Measurements from ENCODE around the gene CFAP92. TPM values are rescaled to one million over a fixed set of nuclear protein-coding genes. Genes with fewer than 3 reads are reported as not detected.

CFAP92 gene
- total RNA-seq, 1 donor from 2014 or later: 1.6 TPM

GRCh38 chr3:128949158-128949557, 44.7 kb downstream of the CFAP92 start:
- Histone ChIP-seq H3K9ac (ENCODE audit: low read depth in 1 of 3, low read length in 3 of 3) (no peak overlapping the region), H3K36me3 (ENCODE audit: control insufficient read depth in 3 of 3, insufficient read depth in 3 of 3, low read length in 3 of 3) (no peaks in the 10 kb centered on the region), H3K9me3 (ENCODE audit: control insufficient read depth in 3 of 3, low read length in 3 of 3) (no peaks in the 10 kb centered on the region), H3K27ac (ENCODE audit: low read depth, low read length) (no peak overlapping the region), H3K4me3 (ENCODE audit: low read length in 3 of 3) (no peak overlapping the region), H3K27me3 (ENCODE audit: control insufficient read depth in 3 of 3, insufficient read depth in 3 of 3, low read length in 3 of 3) (no peaks in the 10 kb centered on the region), H3K4me1 (ENCODE audit: control insufficient read depth in 3 of 3, insufficient read depth in 3 of 3, low read length in 3 of 3) (no peaks in the 10 kb centered on the region)

GRCh38 chr3:128946411-128946810, 47.5 kb downstream of the CFAP92 start:
- Histone ChIP-seq H3K36me3 (ENCODE audit: control insufficient read depth in 3 of 3, insufficient read depth in 3 of 3, low read length in 3 of 3) (no peaks in the 10 kb centered on the region), H3K9ac (ENCODE audit: low read depth in 1 of 3, low read length in 3 of 3) (no peak overlapping the region), H3K27ac (ENCODE audit: low read depth, low read length) (no peak overlapping the region), H3K9me3 (ENCODE audit: control insufficient read depth in 3 of 3, low read length in 3 of 3) (no peaks in the 10 kb centered on the region), H3K4me1 (ENCODE audit: control insufficient read depth in 3 of 3, insufficient read depth in 3 of 3, low read length in 3 of 3) (no peaks in the 10 kb centered on the region), H3K27me3 (ENCODE audit: control insufficient read depth in 3 of 3, insufficient read depth in 3 of 3, low read length in 3 of 3) (no peaks in the 10 kb centered on the region), H3K4me3 (ENCODE audit: low read length in 3 of 3) (no peak overlapping the region)

- Histone ChIP-seq H3K36me3 (ENCODE audit: control insufficient read depth in 3 of 3, insufficient read depth in 3 of 3, low read length in 3 of 3) (no peaks in the 10 kb centered on the region), H3K27me3 (ENCODE audit: control insufficient read depth in 3 of 3, insufficient read depth in 3 of 3, low read length in 3 of 3) (no peaks in the 10 kb centered on the region), H3K4me3 (ENCODE audit: low read length in 3 of 3) (no peak overlapping the region), H3K9me3 (ENCODE audit: control insufficient read depth in 3 of 3, low read length in 3 of 3) (no peaks in the 10 kb centered on the region), H3K4me1 (ENCODE audit: control insufficient read depth in 3 of 3, insufficient read depth in 3 of 3, low read length in 3 of 3) (no peaks in the 10 kb centered on the region), H3K9ac (ENCODE audit: low read depth in 1 of 3, low read length in 3 of 3) (no peak overlapping the region), H3K27ac (ENCODE audit: low read depth, low read length) (no peak overlapping the region)
Observed at GRCh38 chr3:128945878-128946175, 48.0 kb downstream of the CFAP92 start.

- Histone ChIP-seq H3K9ac (ENCODE audit: low read depth in 1 of 3, low read length in 3 of 3) (no peak overlapping the region), H3K27ac (ENCODE audit: low read depth, low read length) (no peak overlapping the region), H3K27me3 (ENCODE audit: control insufficient read depth in 3 of 3, insufficient read depth in 3 of 3, low read length in 3 of 3) (no peaks in the 10 kb centered on the region), H3K4me3 (ENCODE audit: low read length in 3 of 3) (no peak overlapping the region), H3K9me3 (ENCODE audit: control insufficient read depth in 3 of 3, low read length in 3 of 3) (no peaks in the 10 kb centered on the region), H3K36me3 (ENCODE audit: control insufficient read depth in 3 of 3, insufficient read depth in 3 of 3, low read length in 3 of 3) (no peaks in the 10 kb centered on the region), H3K4me1 (ENCODE audit: control insufficient read depth in 3 of 3, insufficient read depth in 3 of 3, low read length in 3 of 3) (no peaks in the 10 kb centered on the region)
Observed at GRCh38 chr3:128945041-128945877, 48.6 kb downstream of the CFAP92 start.

GRCh38 chr3:128942161-128942952, 51.5 kb downstream of the CFAP92 start:
- H3K36me3 ChIP-seq (ENCODE audit: control insufficient read depth in 3 of 3, insufficient read depth in 3 of 3, low read length in 3 of 3): no peaks in the 10 kb centered on the region
- no peak overlapping the region for H3K27ac ChIP-seq (ENCODE audit: low read depth, low read length)
- H3K9me3 ChIP-seq (ENCODE audit: control insufficient read depth in 3 of 3, low read length in 3 of 3): no peaks in the 10 kb centered on the region
- H3K27me3 ChIP-seq (ENCODE audit: control insufficient read depth in 3 of 3, insufficient read depth in 3 of 3, low read length in 3 of 3): no peaks in the 10 kb centered on the region
- no peaks in the 10 kb centered on the region for H3K4me1 ChIP-seq (ENCODE audit: control insufficient read depth in 3 of 3, insufficient read depth in 3 of 3, low read length in 3 of 3)
- no peak overlapping the region for H3K9ac ChIP-seq (ENCODE audit: low read depth in 1 of 3, low read length in 3 of 3)
- no peak overlapping the region for H3K4me3 ChIP-seq (ENCODE audit: low read length in 3 of 3)

GRCh38 chr3:128940252-128940651, 53.6 kb downstream of the CFAP92 start:
- H3K27me3 ChIP-seq (ENCODE audit: control insufficient read depth in 3 of 3, insufficient read depth in 3 of 3, low read length in 3 of 3): peaks cover 0 to 3% (median 0%) of the 10 kb centered on the region in 3 donors
- no peak overlapping the region for H3K27ac ChIP-seq (ENCODE audit: low read depth, low read length)
- H3K9ac ChIP-seq (ENCODE audit: low read depth in 1 of 3, low read length in 3 of 3): no peak overlapping the region
- no peaks in the 10 kb centered on the region for H3K36me3 ChIP-seq (ENCODE audit: control insufficient read depth in 3 of 3, insufficient read depth in 3 of 3, low read length in 3 of 3)
- no peaks in the 10 kb centered on the region for H3K4me1 ChIP-seq (ENCODE audit: control insufficient read depth in 3 of 3, insufficient read depth in 3 of 3, low read length in 3 of 3)
- no peaks in the 10 kb centered on the region for H3K9me3 ChIP-seq (ENCODE audit: control insufficient read depth in 3 of 3, low read length in 3 of 3)
- no peak overlapping the region for H3K4me3 ChIP-seq (ENCODE audit: low read length in 3 of 3)

- no peaks in the 10 kb centered on the region for H3K36me3 ChIP-seq (ENCODE audit: control insufficient read depth in 3 of 3, insufficient read depth in 3 of 3, low read length in 3 of 3)
- no peaks in the 10 kb centered on the region for H3K9me3 ChIP-seq (ENCODE audit: control insufficient read depth in 3 of 3, low read length in 3 of 3)
- no peak overlapping the region for H3K27ac ChIP-seq (ENCODE audit: low read depth, low read length)
- no peak overlapping the region for H3K4me3 ChIP-seq (ENCODE audit: low read length in 3 of 3)
- H3K9ac ChIP-seq (ENCODE audit: low read depth in 1 of 3, low read length in 3 of 3): no peak overlapping the region
- H3K27me3 ChIP-seq (ENCODE audit: control insufficient read depth in 3 of 3, insufficient read depth in 3 of 3, low read length in 3 of 3): peaks cover 0 to 16% (median 16%) of the 10 kb centered on the region in 3 donors
- no peaks in the 10 kb centered on the region for H3K4me1 ChIP-seq (ENCODE audit: control insufficient read depth in 3 of 3, insufficient read depth in 3 of 3, low read length in 3 of 3)
Observed at GRCh38 chr3:128936341-128936740, 57.5 kb downstream of the CFAP92 start.

- Histone ChIP-seq H3K27me3 (ENCODE audit: control insufficient read depth in 3 of 3, insufficient read depth in 3 of 3, low read length in 3 of 3) (peaks cover 0 to 16% (median 16%) of the 10 kb centered on the region in 3 donors), H3K9ac (ENCODE audit: low read depth in 1 of 3, low read length in 3 of 3) (no peak overlapping the region), H3K4me3 (ENCODE audit: low read length in 3 of 3) (no peak overlapping the region), H3K36me3 (ENCODE audit: control insufficient read depth in 3 of 3, insufficient read depth in 3 of 3, low read length in 3 of 3) (no peaks in the 10 kb centered on the region), H3K9me3 (ENCODE audit: control insufficient read depth in 3 of 3, low read length in 3 of 3) (no peaks in the 10 kb centered on the region), H3K4me1 (ENCODE audit: control insufficient read depth in 3 of 3, insufficient read depth in 3 of 3, low read length in 3 of 3) (no peaks in the 10 kb centered on the region), H3K27ac (ENCODE audit: low read depth, low read length) (no peak overlapping the region)
Observed at GRCh38 chr3:128935922-128936321, 58.0 kb downstream of the CFAP92 start.

- Histone ChIP-seq H3K9ac (ENCODE audit: low read depth in 1 of 3, low read length in 3 of 3) (no peak overlapping the region), H3K27me3 (ENCODE audit: control insufficient read depth in 3 of 3, insufficient read depth in 3 of 3, low read length in 3 of 3) (peaks cover 0 to 16% (median 16%) of the 10 kb centered on the region in 3 donors), H3K27ac (ENCODE audit: low read depth, low read length) (no peak overlapping the region), H3K36me3 (ENCODE audit: control insufficient read depth in 3 of 3, insufficient read depth in 3 of 3, low read length in 3 of 3) (no peaks in the 10 kb centered on the region), H3K4me3 (ENCODE audit: low read length in 3 of 3) (no peak overlapping the region), H3K4me1 (ENCODE audit: control insufficient read depth in 3 of 3, insufficient read depth in 3 of 3, low read length in 3 of 3) (no peaks in the 10 kb centered on the region), H3K9me3 (ENCODE audit: control insufficient read depth in 3 of 3, low read length in 3 of 3) (no peaks in the 10 kb centered on the region)
Observed at GRCh38 chr3:128933922-128934253, 60.0 kb downstream of the CFAP92 start.

- Histone ChIP-seq H3K36me3 (ENCODE audit: control insufficient read depth in 3 of 3, insufficient read depth in 3 of 3, low read length in 3 of 3) (no peaks in the 10 kb centered on the region), H3K9me3 (ENCODE audit: control insufficient read depth in 3 of 3, low read length in 3 of 3) (no peaks in the 10 kb centered on the region), H3K27me3 (ENCODE audit: control insufficient read depth in 3 of 3, insufficient read depth in 3 of 3, low read length in 3 of 3) (peaks cover 0 to 16% (median 16%) of the 10 kb centered on the region in 3 donors), H3K27ac (ENCODE audit: low read depth, low read length) (no peak overlapping the region), H3K9ac (ENCODE audit: low read depth in 1 of 3, low read length in 3 of 3) (no peak overlapping the region), H3K4me1 (ENCODE audit: control insufficient read depth in 3 of 3, insufficient read depth in 3 of 3, low read length in 3 of 3) (no peaks in the 10 kb centered on the region), H3K4me3 (ENCODE audit: low read length in 3 of 3) (no peak overlapping the region)
Observed at GRCh38 chr3:128933213-128933921, 60.5 kb downstream of the CFAP92 start.
